Mesothelial cell of epicardium (in vitro differentiated cells): ENCODE measurements around the gene TES. TPM values are rescaled to one million over a fixed set of nuclear protein-coding genes. Genes with fewer than 3 reads are reported as not detected.
"Not testable (repeated sequence)": the region's sequence is repeated elsewhere in the genome, so short reads cannot be mapped to it uniquely, and the experiment has no call there.

ENCODE experiments used
- DNase-seq, 2 experiments: peaks; one replicate each; pipeline ENCODE4 v3.0.0; 2021; ENCODE audit warnings: low spot score in 2 of 2; ENCODE audit not compliant: unreplicated experiment in 2 of 2
- H3K27ac Mint-ChIP-seq: 2 replicates; pipeline ENCODE4 v1.8.0; 2021; ENCODE audit warnings: mixed read lengths
- H3K27me3 Mint-ChIP-seq: 2 replicates; pipeline ENCODE4 v1.8.0; 2021; ENCODE audit warnings: low read depth, mixed read lengths
- H3K36me3 Mint-ChIP-seq: 2 replicates; pipeline ENCODE4 v1.8.0; 2021; ENCODE audit warnings: mixed read lengths
- H3K4me1 Mint-ChIP-seq: 2 replicates; pipeline ENCODE4 v1.8.0; 2021; ENCODE audit warnings: mixed read lengths
- H3K4me3 Mint-ChIP-seq: 2 replicates; pipeline ENCODE4 v1.8.0; 2021; ENCODE audit warnings: mild to moderate bottlenecking, moderate library complexity, mixed read lengths
- H3K9me3 Mint-ChIP-seq: 2 replicates; pipeline ENCODE4 v1.8.0; 2021; ENCODE audit warnings: mixed read lengths
- total RNA-seq: library from RNA; stranded (reverse); gene quantifications from 3 replicates; pipeline ENCODE4 v1.2.1, GENCODE V29; 2021
- TF ChIP-seq, protein P1 (sequence below): fragments of 200-600 bp; sonication (generic); IDR thresholded peaks from one replicate; pipeline ENCODE4 v1.5.0; 2021; ENCODE audit warnings: antibody characterized with exemption; ENCODE audit not compliant: unreplicated experiment

TES gene
- total RNA-seq, 1 donor from 2014 or later = 131 TPM

DNA sequence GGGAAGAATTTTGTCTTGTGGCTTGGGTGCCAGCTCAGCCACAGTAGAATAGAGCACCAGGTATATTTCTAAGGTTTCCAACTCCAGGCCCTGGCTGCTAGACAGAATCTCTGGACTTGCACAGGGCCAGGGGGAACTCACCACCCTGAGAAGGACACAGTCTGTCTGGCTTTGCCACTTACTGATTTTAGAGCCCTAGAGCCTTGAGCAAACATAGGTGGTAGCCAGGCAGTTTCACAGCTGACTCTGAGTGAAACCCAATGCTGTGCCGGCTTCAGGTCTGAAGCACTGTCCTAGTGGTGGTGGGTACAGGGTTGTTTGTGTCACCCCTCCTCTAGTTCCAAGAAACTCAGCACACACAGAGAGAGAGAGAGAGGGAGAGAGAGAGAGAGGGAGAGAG is 81.6 kb downstream of the TES start:
- H3K4me3 Mint-ChIP-seq = no peak overlapping the region
- no peak for DNase-seq
- H3K27ac Mint-ChIP-seq = no peak overlapping the region
- H3K9me3 Mint-ChIP-seq = peaks cover 43% of the 10 kb centered on the region
- H3K27me3 Mint-ChIP-seq = no peaks in the 10 kb centered on the region
- no peaks in the 10 kb centered on the region for H3K4me1 Mint-ChIP-seq
- TF ChIP-seq, protein P1, sequence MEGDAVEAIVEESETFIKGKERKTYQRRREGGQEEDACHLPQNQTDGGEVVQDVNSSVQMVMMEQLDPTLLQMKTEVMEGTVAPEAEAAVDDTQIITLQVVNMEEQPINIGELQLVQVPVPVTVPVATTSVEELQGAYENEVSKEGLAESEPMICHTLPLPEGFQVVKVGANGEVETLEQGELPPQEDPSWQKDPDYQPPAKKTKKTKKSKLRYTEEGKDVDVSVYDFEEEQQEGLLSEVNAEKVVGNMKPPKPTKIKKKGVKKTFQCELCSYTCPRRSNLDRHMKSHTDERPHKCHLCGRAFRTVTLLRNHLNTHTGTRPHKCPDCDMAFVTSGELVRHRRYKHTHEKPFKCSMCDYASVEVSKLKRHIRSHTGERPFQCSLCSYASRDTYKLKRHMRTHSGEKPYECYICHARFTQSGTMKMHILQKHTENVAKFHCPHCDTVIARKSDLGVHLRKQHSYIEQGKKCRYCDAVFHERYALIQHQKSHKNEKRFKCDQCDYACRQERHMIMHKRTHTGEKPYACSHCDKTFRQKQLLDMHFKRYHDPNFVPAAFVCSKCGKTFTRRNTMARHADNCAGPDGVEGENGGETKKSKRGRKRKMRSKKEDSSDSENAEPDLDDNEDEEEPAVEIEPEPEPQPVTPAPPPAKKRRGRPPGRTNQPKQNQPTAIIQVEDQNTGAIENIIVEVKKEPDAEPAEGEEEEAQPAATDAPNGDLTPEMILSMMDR = no peak
- peaks cover 3% of the 10 kb centered on the region for H3K36me3 Mint-ChIP-seq

DNA sequence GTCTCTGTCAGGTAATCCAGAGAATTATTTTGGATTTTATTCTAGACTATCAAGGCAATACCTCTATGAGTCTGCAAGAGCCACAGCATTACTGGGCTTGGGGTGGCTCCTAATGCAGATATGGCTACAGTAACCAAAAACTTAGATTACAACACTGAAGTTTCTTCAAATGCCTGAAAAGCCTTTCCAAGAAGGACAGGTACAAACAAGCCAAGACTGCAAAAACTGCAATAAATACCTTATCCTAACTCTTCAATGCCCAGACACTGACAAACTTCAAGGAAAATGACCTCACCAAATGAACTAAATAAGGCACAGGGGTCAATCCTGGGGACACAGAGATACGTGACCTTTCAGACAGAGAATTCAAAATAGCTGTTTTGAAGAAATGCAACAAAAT is 82.0 kb downstream of the TES start:
- TF ChIP-seq, protein P1 = no peak
- no peak for DNase-seq
- H3K9me3 Mint-ChIP-seq = peaks cover 47% of the 10 kb centered on the region
- peaks cover 3% of the 10 kb centered on the region for H3K36me3 Mint-ChIP-seq
- no peak overlapping the region for H3K4me3 Mint-ChIP-seq
- no peak overlapping the region for H3K27ac Mint-ChIP-seq
- no peaks in the 10 kb centered on the region for H3K4me1 Mint-ChIP-seq
- no peaks in the 10 kb centered on the region for H3K27me3 Mint-ChIP-seq

GRCh38 chr7:116293139-116293538 is 82.8 kb downstream of the TES start:
- Mint-ChIP-seq H3K27me3 (no peaks in the 10 kb centered on the region), H3K4me1 (no peaks in the 10 kb centered on the region), H3K27ac (no peak overlapping the region), H3K9me3 (peaks cover 53% of the 10 kb centered on the region), H3K36me3 (peaks cover 3% of the 10 kb centered on the region), H3K4me3 (no peak overlapping the region)
- TF ChIP-seq, protein P1 = no peak
- no peak for DNase-seq

GRCh38 chr7:116293633-116294032 is 83.3 kb downstream of the TES start:
- Mint-ChIP-seq H3K27ac (no peak overlapping the region), H3K36me3 (peaks cover 5% of the 10 kb centered on the region), H3K4me1 (no peaks in the 10 kb centered on the region), H3K4me3 (no peak overlapping the region), H3K9me3 (peaks cover 57% of the 10 kb centered on the region), H3K27me3 (no peaks in the 10 kb centered on the region)
- TF ChIP-seq, protein P1 = no peak
- no peak for DNase-seq

DNA sequence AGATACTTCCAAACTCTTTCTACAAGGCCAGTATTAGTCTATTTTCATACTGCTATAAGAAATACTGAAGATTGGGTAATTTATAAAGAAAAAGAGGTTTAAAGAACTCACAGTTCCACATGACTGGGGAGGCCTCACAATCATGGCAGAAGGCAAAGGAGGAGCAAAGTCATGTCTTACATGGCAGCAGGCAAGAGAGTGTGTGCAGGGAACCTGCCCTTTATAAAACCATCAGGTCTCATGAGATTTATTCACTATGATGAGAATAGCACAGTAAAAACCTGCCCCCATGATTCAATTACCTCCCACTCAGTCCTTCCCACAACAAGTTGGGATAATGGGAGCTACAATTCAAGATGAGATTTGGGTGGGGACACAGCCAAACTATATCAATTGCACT is 85.6 kb downstream of the TES start:
- H3K9me3 Mint-ChIP-seq = peaks cover 59% of the 10 kb centered on the region
- H3K27me3 Mint-ChIP-seq, H3K27ac Mint-ChIP-seq, H3K4me1 Mint-ChIP-seq, DNase-seq, H3K4me3 Mint-ChIP-seq, H3K36me3 Mint-ChIP-seq: not testable (repeated sequence)

DNA sequence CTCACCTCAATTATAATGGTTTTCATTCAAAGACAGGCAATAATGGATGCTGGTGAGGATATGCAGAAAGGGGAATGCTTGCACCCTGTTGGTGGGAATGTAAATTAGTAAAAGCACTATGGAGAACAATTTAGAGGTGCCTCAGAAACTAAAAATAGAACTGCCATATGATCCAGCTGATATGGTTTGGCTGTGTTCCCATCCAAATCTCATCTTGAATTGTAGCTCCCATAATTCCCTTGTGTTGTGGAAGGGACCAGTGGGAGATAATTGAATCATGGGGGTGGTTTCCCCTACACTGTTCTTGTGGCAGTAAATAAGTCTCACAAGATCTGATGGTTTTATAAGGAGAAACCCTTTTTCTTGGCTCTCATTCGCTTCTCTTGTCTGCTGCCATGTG is 87.7 kb downstream of the TES start:
- no peak overlapping the region for H3K27ac Mint-ChIP-seq
- no peak overlapping the region for H3K4me3 Mint-ChIP-seq

More for the DNA sequence above, 87.7 kb downstream of the TES start:
- peaks cover 5% of the 10 kb centered on the region for H3K36me3 Mint-ChIP-seq
- TF ChIP-seq, protein P1 = no peak
- no peaks in the 10 kb centered on the region for H3K4me1 Mint-ChIP-seq
- no peak for DNase-seq
- peaks cover 8% of the 10 kb centered on the region for H3K27me3 Mint-ChIP-seq
- H3K9me3 Mint-ChIP-seq = peaks cover 47% of the 10 kb centered on the region
